ENCODE data around the gene SIK3. TPM values are rescaled to one million over a fixed set of nuclear protein-coding genes. Genes with fewer than 3 reads are reported as not detected.

The SIK3 gene
- total and polyA plus RNA-seq, 2 donors (not counting 3 experiments of a cell fraction or from before 2014, with no cell fraction given), result 10.3 to 21.3 TPM

- Histone ChIP-seq H3K4me1 (ENCODE audit: control insufficient read depth, extremely low read depth, insufficient read depth, low read length) (peaks cover 7% of the 10 kb centered on the region), H3K4me2 (ENCODE audit: insufficient read depth, low read length) (no peak overlapping the region), H4K20me1 (replicated peaks; ENCODE audit: control insufficient read depth, extremely low read depth, insufficient read depth, low read length) (no peaks in the 10 kb centered on the region), H3K4me3 (replicated peaks in 1 of 3; ENCODE audit: insufficient read depth in 1 of 3, low read depth in 1 of 3, low read length in 3 of 3) (no peak overlapping the region), H3K9me3 (replicated peaks; ENCODE audit: control insufficient read depth, insufficient read depth, low read length) (no peaks in the 10 kb centered on the region), H3K27ac (ENCODE audit: insufficient read depth, low read depth, low read length) (no peak overlapping the region), H3K36me3 (ENCODE audit: control insufficient read depth in 2 of 2, extremely low read depth in 1 of 2, insufficient read depth in 2 of 2, low read length in 2 of 2) (no peaks in the 10 kb centered on the region), H3K9me1 (replicated peaks; ENCODE audit: control insufficient read depth, extremely low read depth, insufficient read depth, low read length) (no peaks in the 10 kb centered on the region), H2AFZ (ENCODE audit: low read depth, low read length) (no peak overlapping the region), H3K9ac (replicated peaks; ENCODE audit: extremely low read depth, insufficient read depth, low read length) (no peak overlapping the region), H3K27me3 (ENCODE audit: control insufficient read depth in 2 of 2, insufficient read depth in 2 of 2, low read length in 2 of 2) (no peaks in the 10 kb centered on the region), H3K79me2 (ENCODE audit: control insufficient read depth, insufficient read depth, low read length) (no peaks in the 10 kb centered on the region)
- CTCF ChIA-PET, result no interaction called here
- POLR2A ChIA-PET, result no interaction called here
- no peak for TF ChIP-seq POLR2AphosphoS5 (IDR thresholded peaks at IDR 0.05; ENCODE audit: insufficient read depth, low read depth, low read length)
- TF ChIP-seq JUN (IDR thresholded peaks at IDR 0.05; ENCODE audit: borderline replicate concordance, insufficient read depth, insufficient read length, low read depth), result no peak
- TF ChIP-seq MYC (IDR thresholded peaks at IDR 0.05; ENCODE audit: low read depth, low read length), result no peak
- no peak for TF ChIP-seq FOS (IDR thresholded peaks at IDR 0.05; ENCODE audit: borderline replicate concordance, insufficient read depth, low read length)
- TF ChIP-seq CTCF (IDR thresholded peaks at IDR 0.05; ENCODE audit: extremely low read depth in 1 of 2, insufficient read depth in 1 of 2, low read depth in 1 of 2, low read length in 2 of 2), result no peak
- no peak for TF ChIP-seq POLR2A (IDR thresholded peaks at IDR 0.05; ENCODE audit: low read depth, low read length)
- no peak for TF ChIP-seq EZH2 (IDR thresholded peaks at IDR 0.05; ENCODE audit: borderline replicate concordance, low read depth, low read length, severe bottlenecking)
- no peak for TF ChIP-seq MAX (IDR thresholded peaks at IDR 0.05; ENCODE audit: insufficient read depth, insufficient read length)
- no peak for TF ChIP-seq GATA2 (IDR thresholded peaks at IDR 0.05; ENCODE audit: insufficient read depth, insufficient read length, low read depth, low read length)
- no peak for DNase-seq (ENCODE audit: low read depth, low spot score)
- FAIRE-seq, result no peak
- dilution Hi-C loops (cut with MboI; ENCODE audit: extremely low pct_ligation_motif_present, low sequenced_read_pairs) (no loop called here), intact Hi-C loops (cut with micrococcal nuclease) (no loop called here)
- BruUV-seq (replicated peaks), result no TSS peak
Observed at GRCh38 chr11:117064275-117064674, 34.0 kb downstream of the SIK3 start.

Data from endothelial cell of umbilical vein (primary cell).